ENCODE results near the gene SRCAP. TPM values are rescaled to one million over a fixed set of nuclear protein-coding genes. Genes with fewer than 3 reads are reported as not detected.

SRCAP gene
- total RNA-seq, 2 donors from 2014 or later, result 52.9 to 64.7 TPM

DNA sequence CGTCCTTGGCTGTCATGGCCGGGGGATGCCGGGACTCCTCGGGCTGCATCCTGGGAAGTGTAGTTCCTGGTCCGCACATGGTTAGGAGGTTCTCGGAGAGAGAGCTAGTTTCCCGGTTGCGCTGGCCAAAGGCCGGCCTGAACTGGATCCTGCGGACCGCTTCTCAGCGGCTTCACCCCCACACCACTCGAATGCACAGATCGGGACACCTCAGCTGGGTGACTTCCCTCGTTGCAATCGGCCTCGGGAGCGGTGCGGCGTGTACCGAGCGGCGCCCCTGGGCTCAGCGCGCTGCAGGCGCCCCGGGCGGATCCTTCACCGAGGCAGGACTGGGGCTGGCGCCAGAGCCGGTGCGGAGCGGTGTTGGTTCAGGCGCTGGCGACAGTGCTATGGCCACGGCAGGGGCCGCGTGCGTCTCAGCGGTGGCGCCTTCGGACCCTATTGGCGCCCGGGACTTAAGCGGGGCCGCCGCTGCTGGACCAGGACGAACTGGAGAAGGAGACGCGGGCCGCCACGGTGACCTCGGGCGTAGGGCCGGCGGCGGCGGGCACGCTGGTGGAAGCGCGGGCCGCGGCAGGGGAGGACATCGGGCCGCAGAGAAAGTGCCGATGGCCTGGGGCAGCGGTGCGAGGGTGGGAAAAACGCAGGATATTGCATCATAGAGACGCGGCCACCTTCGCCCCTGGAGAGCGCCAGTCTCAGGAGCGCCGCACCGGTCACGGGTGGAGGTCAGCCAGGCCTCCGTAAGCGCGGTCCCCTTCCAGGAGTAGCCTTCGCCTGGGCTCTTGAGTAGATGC lies 76.6 kb downstream of the SRCAP start:
- no peaks in the 10 kb centered on the region for H3K9me3 Mint-ChIP-seq
- peaks cover 37% of the 10 kb centered on the region for H3K4me1 Mint-ChIP-seq (ENCODE audit: low read depth)
- ATAC-seq (replicated peaks in 1 of 2) (peak; percentile 73 to 78), DNase-seq (peak; percentile 60 to 64)
- no peaks in the 10 kb centered on the region for H3K27me3 Mint-ChIP-seq (ENCODE audit: low read depth)
- H3K36me3 Mint-ChIP-seq (ENCODE audit: insufficient read depth in 2 of 2), result peaks cover 3 to 19% of the 10 kb centered on the region in 2 donors
- peak overlapping the region; percentile 77 to 91 for H3K4me3 Mint-ChIP-seq
- H3K27ac Mint-ChIP-seq, result no peak overlapping the region

DNA sequence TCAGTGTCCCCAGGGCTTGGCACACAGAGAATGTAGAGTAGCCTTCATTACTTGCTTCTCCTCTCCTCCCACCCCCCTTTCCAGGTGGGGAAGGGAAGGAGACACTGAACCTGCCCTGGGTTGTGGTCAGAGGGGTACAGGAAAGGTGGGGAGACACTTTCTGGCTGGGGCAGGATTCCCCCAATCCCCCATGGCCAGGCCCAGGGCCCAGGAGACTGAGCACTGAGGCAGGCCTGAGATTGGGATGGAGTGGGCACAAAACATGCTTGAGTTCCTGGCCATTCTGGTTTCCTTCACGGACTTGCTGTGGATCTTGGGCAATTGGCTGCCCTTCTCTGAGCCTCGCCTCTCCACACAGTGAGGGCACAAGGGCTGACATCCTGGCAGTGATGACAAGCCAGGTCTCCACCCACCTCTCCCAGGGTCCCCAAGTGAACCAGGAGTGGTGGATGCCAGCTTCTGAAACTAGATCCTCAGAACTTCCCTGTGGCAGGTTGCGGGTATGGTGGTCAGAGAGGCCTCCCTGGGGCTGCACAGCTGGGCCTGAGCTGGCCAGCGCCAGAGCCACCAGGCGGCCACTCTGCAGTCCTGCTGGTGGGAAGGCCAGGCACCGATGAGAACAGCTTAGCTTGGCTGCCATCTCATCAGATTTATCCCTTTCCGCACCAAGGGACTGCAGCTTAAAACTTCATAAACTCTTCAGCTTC lies 78.8 kb downstream of the SRCAP start:
- no peak for ATAC-seq (replicated peaks in 1 of 2)
- Mint-ChIP-seq H3K9me3 (no peaks in the 10 kb centered on the region), H3K4me3 (peak overlapping the region; percentile 77 to 91), H3K4me1 (ENCODE audit: low read depth) (peaks cover 27% of the 10 kb centered on the region), H3K36me3 (ENCODE audit: insufficient read depth in 2 of 2) (peaks cover 2 to 8% of the 10 kb centered on the region in 2 donors), H3K27ac (peak overlapping the region; percentile 27), H3K27me3 (ENCODE audit: low read depth) (no peaks in the 10 kb centered on the region)
- no peak for DNase-seq

DNA sequence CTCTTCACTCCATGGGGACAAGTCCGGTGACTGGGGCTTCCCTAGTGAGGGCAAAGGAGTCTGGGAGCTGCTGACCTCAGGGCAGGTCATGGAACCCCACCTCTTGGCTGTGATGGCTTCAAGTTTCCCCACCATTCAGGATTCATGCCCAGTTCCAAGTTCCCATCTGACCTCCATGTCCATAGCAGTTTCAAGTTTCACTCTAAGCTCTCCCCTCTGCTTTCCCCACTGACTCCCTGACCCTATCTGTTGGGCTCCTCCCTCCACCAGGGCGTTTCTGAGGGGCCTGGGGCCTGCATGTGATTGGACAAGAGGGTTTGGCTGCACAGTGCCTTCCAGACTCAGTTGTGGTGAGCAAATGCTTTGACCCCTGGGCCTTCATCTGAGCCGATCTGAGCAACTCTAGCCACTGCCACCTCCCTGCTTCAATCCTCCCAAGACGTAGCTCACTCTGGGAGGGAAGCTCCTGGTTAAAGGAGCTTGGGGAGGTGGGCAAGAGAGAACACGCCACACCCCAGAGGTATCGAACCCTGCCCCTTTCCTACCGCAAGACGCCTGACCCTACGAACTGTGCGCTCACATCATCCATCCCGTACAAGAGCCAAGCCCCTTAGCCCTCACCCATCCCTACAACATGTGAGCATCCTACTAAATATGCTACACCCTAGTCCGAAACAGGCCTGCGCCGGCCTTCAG lies 79.7 kb downstream of the SRCAP start:
- no peak for ATAC-seq (replicated peaks in 1 of 2)
- no peak overlapping the region for H3K4me3 Mint-ChIP-seq
- no peaks in the 10 kb centered on the region for H3K9me3 Mint-ChIP-seq
- no peak overlapping the region for H3K27ac Mint-ChIP-seq
- DNase-seq, result no peak
- peaks cover 25% of the 10 kb centered on the region for H3K4me1 Mint-ChIP-seq (ENCODE audit: low read depth)
- no peaks in the 10 kb centered on the region for H3K27me3 Mint-ChIP-seq (ENCODE audit: low read depth)
- H3K36me3 Mint-ChIP-seq (ENCODE audit: insufficient read depth in 2 of 2), result peaks cover 2 to 6% of the 10 kb centered on the region in 2 donors

DNA sequence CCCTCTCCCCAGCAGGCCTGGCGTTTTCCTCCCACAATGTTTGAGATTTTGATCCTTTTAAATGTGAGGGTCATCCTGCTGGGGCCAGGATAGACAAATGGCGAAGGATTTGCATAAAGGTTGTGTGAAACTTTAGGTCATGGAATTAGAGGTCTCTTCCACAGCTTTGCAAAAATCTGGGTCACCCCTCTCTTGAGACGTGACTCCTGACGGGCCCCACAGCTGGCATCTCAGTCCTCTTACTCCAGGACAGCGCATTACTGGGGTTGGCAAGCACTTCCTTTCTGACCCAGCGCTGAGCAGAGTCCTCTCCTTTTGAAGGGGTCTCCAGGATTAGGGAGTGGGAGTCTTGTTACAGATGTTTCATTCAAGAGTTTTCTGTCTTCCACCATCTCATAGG lies 80.6 kb downstream of the SRCAP start:
- no peak overlapping the region for H3K4me3 Mint-ChIP-seq
- peaks cover 21% of the 10 kb centered on the region for H3K4me1 Mint-ChIP-seq (ENCODE audit: low read depth)
- no peak for DNase-seq
- H3K9me3 Mint-ChIP-seq, result no peaks in the 10 kb centered on the region
- no peak for ATAC-seq (replicated peaks in 1 of 2)
- H3K27ac Mint-ChIP-seq, result no peak overlapping the region
- peaks cover 2 to 5% of the 10 kb centered on the region in 2 donors for H3K36me3 Mint-ChIP-seq (ENCODE audit: insufficient read depth in 2 of 2)
- H3K27me3 Mint-ChIP-seq (ENCODE audit: low read depth), result no peaks in the 10 kb centered on the region

DNA sequence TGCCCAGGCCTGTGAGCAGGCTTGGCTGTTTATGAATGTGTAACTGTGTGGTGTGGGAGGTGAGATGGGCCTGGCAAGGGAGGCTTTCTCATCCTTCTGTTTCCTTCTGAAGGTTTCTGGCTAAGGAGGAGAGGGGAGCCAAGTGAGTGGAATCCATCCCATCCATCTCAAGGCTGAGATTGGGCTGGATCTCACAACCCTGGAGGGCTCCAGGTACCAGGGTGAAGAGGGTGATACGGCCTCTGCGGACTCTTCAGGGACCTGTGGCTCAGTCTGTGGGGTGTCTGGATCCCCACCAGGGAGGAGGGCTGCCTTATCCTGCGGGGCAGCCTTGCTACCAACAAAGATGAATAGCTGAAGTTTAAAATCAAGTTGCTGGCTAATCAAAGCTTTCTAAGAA lies 81.0 kb downstream of the SRCAP start:
- Mint-ChIP-seq H3K4me3 (no peak overlapping the region), H3K9me3 (no peaks in the 10 kb centered on the region), H3K4me1 (ENCODE audit: low read depth) (peaks cover 17% of the 10 kb centered on the region), H3K27ac (no peak overlapping the region), H3K36me3 (ENCODE audit: insufficient read depth in 2 of 2) (peaks cover 2 to 4% of the 10 kb centered on the region in 2 donors), H3K27me3 (ENCODE audit: low read depth) (no peaks in the 10 kb centered on the region)
- DNase-seq (no peak), ATAC-seq (replicated peaks in 1 of 2) (no peak)

DNA sequence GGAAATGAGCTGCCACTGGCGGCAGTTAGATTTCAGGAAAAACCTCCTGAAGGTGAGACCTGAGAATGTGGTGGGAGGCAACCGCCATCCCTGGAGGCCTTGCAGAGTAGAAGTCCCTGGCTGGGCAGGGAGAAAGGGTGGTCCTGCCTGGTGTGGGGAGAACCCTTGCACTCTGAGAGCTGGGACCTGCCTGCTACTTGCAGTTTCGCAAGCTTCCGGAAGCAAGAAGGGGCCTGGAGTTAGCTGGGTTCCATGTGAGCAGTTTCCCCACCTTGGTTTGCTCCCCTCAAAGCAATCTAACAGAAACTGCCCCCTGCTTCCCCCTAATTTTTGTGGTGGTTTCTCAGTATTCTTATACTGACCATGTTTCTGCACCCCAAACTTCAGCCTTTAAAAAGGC lies 81.6 kb downstream of the SRCAP start:
- Mint-ChIP-seq H3K4me3 (no peak overlapping the region), H3K4me1 (ENCODE audit: low read depth) (peaks cover 19% of the 10 kb centered on the region), H3K27me3 (ENCODE audit: low read depth) (no peaks in the 10 kb centered on the region), H3K36me3 (ENCODE audit: insufficient read depth in 2 of 2) (peaks cover 2 to 4% of the 10 kb centered on the region in 2 donors), H3K9me3 (no peaks in the 10 kb centered on the region), H3K27ac (no peak overlapping the region)
- ATAC-seq (replicated peaks in 1 of 2) (no peak), DNase-seq (no peak)

DNA sequence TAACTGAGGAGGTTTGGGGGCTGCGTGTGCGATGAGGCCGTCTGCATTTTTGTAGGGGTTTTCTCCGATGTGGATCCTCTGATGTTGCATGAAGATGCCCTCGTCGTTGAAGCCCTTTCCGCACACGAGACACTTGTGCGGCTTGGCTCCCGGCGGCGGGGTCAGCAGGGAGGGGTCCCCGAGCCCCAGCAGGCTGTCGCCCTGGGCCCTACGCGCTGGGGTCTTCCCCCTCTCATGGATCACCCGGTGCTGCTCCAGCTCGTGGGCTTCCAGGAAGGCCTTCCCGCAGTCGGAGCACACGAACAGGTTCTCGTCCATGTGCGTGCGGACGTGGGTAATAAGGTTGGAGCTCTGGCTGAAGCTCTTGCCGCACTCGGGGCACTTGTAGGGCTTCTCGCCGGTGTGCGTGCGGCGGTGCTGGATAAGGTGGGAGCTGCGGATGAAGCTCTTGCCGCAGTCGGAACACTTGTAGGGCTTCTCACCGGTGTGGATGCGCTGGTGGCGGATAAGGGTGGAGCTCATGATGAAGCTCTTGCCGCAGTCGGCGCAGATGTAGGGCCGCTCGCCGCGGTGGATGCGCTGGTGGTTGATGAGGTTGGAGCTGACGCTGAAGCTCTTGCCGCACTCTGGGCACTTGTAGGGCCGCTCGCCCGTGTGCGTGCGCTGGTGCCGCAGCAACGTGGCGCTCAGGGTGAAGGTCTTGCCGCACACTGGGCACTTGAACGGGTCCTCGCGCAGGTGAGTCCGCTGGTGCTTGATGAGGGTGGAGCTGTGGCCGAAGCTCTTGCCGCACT lies 83.7 kb downstream of the SRCAP start:
- Mint-ChIP-seq H3K27me3 (ENCODE audit: low read depth) (no peaks in the 10 kb centered on the region), H3K36me3 (ENCODE audit: insufficient read depth in 2 of 2) (peaks cover 0 to 1% of the 10 kb centered on the region in 2 donors), H3K27ac (no peak overlapping the region), H3K4me3 (no peak overlapping the region), H3K9me3 (no peaks in the 10 kb centered on the region), H3K4me1 (ENCODE audit: low read depth) (peaks cover 14% of the 10 kb centered on the region)
- ATAC-seq (replicated peaks in 1 of 2) (no peak), DNase-seq (no peak)

DNA sequence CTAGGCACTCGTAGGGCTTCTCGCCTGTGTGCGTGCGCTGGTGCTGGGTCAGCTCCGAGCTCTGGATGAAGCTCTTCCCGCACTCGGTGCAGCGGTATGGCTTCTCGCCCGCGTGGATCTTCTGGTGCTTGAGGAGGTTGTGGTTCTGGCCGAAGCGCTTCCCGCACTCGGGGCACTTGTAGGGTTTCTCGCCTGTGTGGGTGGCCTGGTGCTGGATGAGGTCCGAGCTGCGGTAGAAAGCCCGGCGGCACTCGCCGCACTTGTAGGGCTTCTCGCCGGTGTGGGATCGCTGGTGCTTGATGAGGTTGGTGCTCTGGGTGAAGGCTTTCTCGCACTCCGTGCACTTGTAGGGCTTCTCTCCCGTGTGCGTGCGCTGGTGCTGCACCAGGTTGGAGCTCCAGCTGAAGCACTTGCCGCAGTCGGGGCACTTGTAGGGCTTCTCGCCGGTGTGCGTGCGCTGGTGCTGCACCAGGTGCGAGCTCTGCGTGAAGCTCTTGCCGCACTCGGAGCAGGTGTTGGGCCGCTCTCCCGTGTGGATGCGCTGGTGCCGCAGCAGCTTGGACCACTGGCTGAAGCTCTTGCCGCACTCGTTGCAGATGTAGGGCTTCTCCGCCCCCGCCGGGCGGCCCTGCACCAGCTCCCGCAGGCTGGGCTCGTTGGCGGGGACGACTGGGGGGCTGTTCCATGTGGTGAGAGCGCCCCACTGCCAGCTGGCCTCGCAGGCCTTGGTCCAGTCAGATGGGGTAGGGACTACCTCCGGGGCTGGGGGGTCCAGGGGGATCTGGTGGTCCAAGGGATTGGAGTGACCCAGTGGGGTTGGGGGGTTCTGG lies 84.5 kb downstream of the SRCAP start:
- ATAC-seq (replicated peaks in 1 of 2), result no peak

DNA sequence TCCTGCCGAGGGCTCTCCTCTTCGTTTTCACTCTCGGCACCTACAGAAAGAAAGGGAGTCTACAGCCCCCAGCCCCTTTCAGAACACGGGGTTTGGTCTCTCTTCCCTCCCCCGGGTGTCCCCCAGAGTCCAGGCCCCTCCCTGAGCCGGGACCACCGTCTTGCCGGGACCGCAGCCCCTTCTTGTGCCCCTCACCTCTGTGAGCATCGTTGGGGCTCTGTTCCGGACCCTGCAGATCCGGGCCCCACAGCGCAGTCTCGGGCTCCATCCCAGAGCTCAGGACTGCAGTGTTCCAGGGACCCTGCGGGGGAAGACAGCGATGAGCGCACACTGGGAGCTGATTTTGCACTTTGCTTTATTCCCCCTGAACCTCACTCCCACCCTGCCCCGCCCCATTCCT lies 85.2 kb downstream of the SRCAP start:
- H3K27ac Mint-ChIP-seq, result no peak overlapping the region
- H3K4me1 Mint-ChIP-seq (ENCODE audit: low read depth), result peaks cover 16% of the 10 kb centered on the region
- H3K27me3 Mint-ChIP-seq (ENCODE audit: low read depth), result no peaks in the 10 kb centered on the region
- ATAC-seq (replicated peaks in 1 of 2) (no peak), DNase-seq (no peak)
- no peak overlapping the region for H3K4me3 Mint-ChIP-seq
- peaks cover 0 to 1% of the 10 kb centered on the region in 2 donors for H3K36me3 Mint-ChIP-seq (ENCODE audit: insufficient read depth in 2 of 2)
- no peaks in the 10 kb centered on the region for H3K9me3 Mint-ChIP-seq

More for the DNA sequence above, 84.5 kb downstream of the SRCAP start:
- H3K9me3 Mint-ChIP-seq, result no peaks in the 10 kb centered on the region
- H3K27ac Mint-ChIP-seq, result no peak overlapping the region
- peaks cover 16% of the 10 kb centered on the region for H3K4me1 Mint-ChIP-seq (ENCODE audit: low read depth)
- H3K27me3 Mint-ChIP-seq (ENCODE audit: low read depth), result no peaks in the 10 kb centered on the region
- no peak for DNase-seq
- H3K36me3 Mint-ChIP-seq (ENCODE audit: insufficient read depth in 2 of 2), result peaks cover 0 to 1% of the 10 kb centered on the region in 2 donors
- H3K4me3 Mint-ChIP-seq, result no peak overlapping the region

DNA sequence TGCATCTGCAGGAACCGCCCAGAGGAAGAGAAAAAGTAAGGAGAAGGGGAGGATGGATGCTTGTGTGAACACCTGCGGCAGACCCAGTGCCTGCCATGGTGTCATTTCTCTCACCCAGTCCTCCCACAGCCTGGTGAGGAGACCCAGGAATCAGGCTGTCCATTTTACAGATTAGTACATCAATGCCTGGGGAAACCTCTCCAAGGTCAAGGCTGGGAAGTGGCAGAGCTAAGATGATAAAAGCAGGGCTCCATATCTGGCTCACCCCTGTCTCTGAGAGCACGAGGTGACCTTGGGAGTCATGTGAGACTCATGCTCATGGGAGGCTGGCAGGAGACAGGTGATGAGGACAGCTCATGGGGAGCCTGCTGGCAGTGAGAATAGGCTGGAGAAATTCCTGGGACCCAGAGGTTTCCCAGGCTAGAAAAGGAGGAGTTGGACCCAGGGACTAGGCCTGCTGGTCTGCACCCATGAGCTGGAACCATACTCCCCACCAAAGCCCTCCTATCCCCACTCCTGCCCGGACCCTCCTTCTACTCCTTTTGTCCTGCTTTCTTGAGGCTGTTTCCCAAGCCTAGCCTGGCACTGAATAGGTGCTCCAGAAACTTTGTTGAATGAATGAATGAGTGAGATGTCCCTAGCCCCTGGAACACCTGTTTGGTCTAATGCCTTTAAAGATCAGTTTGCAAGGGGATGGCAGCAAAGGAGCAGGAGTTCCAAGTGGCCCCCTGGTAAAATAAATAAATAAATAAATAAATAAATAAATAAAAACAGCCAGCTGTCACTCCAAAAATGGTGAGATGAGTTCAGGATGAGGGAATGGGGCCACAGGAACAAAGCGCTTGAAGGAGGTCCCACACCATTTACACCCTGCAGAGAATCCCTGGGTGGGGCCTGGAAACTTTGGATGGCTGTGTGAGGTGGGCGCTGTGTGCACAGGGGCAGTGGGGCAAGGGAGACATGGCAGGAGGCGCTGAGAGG lies 86.4 kb downstream of the SRCAP start:
- no peak overlapping the region for H3K27ac Mint-ChIP-seq
- ATAC-seq (replicated peaks in 1 of 2) (no peak), DNase-seq (no peak)
- no peaks in the 10 kb centered on the region for H3K9me3 Mint-ChIP-seq
- peak overlapping the region; percentile 83 to 93 for H3K4me3 Mint-ChIP-seq
- peaks cover 0 to 1% of the 10 kb centered on the region in 2 donors for H3K36me3 Mint-ChIP-seq (ENCODE audit: insufficient read depth in 2 of 2)
- H3K27me3 Mint-ChIP-seq (ENCODE audit: low read depth), result no peaks in the 10 kb centered on the region
- H3K4me1 Mint-ChIP-seq (ENCODE audit: low read depth), result peaks cover 16% of the 10 kb centered on the region

Data from activated T-cell treated with anti-CD3 and anti-CD28 coated beads, Interleukin-2, amount 50 U/mL, for 72 hours (primary cell).